Left colon (tissue), 2 donors: ENCODE data around the gene IL4. TPM values are rescaled to one million over a fixed set of nuclear protein-coding genes. Genes with fewer than 3 reads are reported as not detected.

ENCODE experiments used
- total RNA-seq, 2 donors: library from RNA; stranded (reverse); fragmentation: NEBNext Ultra II Directional; extraction: Animal tissue kit (Norgen Biotek cat#: 25700); gene quantifications; one replicate each; pipeline ENCODE4 v1.2.1, GENCODE V29; 2021
- donor health status: DM: no; HTN: no; CAD: no.
- donor health status: DM: yes; HTN: yes; CAD: no.

The IL4 gene
- total RNA-seq, 2 donors from 2014 or later, result not detected

Other genes starting within 250 kb of the IL4 start
- 100 to 1,000 TPM in 1 of 2 donors, 10 to 100 TPM in 1; 97.7 to 126 TPM for gene IRF1, start 183.2 kb upstream of the IL4 start, total RNA-seq
- not detected for gene IL5, start 130.5 kb upstream of the IL4 start, total RNA-seq
- gene RAD50, start 117.0 kb upstream of the IL4 start, total RNA-seq, result 10 to 100 TPM; 35.9 to 36.3 TPM
- gene IL13, start 15.8 kb upstream of the IL4 start, total RNA-seq, result not detected
- gene KIF3A, start 63.6 kb downstream of the IL4 start, total RNA-seq, result 1 to 10 TPM; 3.9 to 6.1 TPM
- 10 to 100 TPM; 11.4 to 13.4 TPM for gene CCNI2, start 73.4 kb downstream of the IL4 start, total RNA-seq
- gene SEPTIN8, start 103.2 kb downstream of the IL4 start, total RNA-seq, result 10 to 100 TPM; 58.7 to 59.6 TPM
- gene SOWAHA, start 139.3 kb downstream of the IL4 start, total RNA-seq, result 10 to 100 TPM; 36.0 to 38.8 TPM
- 10 to 100 TPM; 49.4 to 53.4 TPM for gene SHROOM1, start 156.7 kb downstream of the IL4 start, total RNA-seq
- gene GDF9, start 192.5 kb downstream of the IL4 start, total RNA-seq, result under 1 TPM; 0.09 to 0.50 TPM
- 100 to 1,000 TPM; 769 to 906 TPM for gene UQCRQ, start 192.7 kb downstream of the IL4 start, total RNA-seq
- gene LEAP2, start 199.7 kb downstream of the IL4 start, total RNA-seq, result 10 to 100 TPM in 1 of 2 donors, 1 to 10 TPM in 1; 2.9 to 10.7 TPM